ENCODE results near the gene UTRN.

DNA sequence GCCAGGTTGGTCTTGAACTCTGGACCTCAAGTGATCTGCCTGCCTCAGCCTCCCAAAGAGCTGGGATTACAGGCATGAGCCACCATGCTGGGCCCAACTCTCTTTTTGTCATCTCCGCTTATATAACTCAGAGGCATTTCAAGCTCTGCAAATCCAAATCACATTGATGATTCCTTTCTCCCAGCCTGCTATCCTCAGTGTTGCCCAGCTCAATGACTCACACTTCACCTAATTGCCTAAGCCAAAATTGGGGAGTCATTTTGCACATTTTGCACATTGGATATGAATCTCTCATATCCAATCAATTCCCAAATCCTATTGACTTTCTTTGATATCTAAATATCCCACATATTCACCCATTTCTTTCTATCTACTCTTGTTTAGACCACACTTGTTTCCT, 3.9 kb downstream of the UTRN start:
- TF ChIP-seq EZH2phosphoT487 (IDR thresholded peaks at IDR 0.05; ENCODE audit: low read depth): no peak
- TF ChIP-seq, protein P1, sequence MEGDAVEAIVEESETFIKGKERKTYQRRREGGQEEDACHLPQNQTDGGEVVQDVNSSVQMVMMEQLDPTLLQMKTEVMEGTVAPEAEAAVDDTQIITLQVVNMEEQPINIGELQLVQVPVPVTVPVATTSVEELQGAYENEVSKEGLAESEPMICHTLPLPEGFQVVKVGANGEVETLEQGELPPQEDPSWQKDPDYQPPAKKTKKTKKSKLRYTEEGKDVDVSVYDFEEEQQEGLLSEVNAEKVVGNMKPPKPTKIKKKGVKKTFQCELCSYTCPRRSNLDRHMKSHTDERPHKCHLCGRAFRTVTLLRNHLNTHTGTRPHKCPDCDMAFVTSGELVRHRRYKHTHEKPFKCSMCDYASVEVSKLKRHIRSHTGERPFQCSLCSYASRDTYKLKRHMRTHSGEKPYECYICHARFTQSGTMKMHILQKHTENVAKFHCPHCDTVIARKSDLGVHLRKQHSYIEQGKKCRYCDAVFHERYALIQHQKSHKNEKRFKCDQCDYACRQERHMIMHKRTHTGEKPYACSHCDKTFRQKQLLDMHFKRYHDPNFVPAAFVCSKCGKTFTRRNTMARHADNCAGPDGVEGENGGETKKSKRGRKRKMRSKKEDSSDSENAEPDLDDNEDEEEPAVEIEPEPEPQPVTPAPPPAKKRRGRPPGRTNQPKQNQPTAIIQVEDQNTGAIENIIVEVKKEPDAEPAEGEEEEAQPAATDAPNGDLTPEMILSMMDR (IDR thresholded peaks at IDR 0.05; ENCODE audit: low read depth, low read length): no peak

Measured in OCI-LY3 (cell line).